ENCODE measurements around the gene MVB12B.

Gene MVB12B

GRCh38 chr9:126532019-126532462 is 205.4 kb downstream of the MVB12B start:
- no peak overlapping the region for H3K4me3 ChIP-seq (ENCODE audit: low read depth, low read length)
- in situ Hi-C loops (cut with HindIII; ENCODE audit: low sequenced_read_pairs), result no loop called here
- TF ChIP-seq, protein P1, sequence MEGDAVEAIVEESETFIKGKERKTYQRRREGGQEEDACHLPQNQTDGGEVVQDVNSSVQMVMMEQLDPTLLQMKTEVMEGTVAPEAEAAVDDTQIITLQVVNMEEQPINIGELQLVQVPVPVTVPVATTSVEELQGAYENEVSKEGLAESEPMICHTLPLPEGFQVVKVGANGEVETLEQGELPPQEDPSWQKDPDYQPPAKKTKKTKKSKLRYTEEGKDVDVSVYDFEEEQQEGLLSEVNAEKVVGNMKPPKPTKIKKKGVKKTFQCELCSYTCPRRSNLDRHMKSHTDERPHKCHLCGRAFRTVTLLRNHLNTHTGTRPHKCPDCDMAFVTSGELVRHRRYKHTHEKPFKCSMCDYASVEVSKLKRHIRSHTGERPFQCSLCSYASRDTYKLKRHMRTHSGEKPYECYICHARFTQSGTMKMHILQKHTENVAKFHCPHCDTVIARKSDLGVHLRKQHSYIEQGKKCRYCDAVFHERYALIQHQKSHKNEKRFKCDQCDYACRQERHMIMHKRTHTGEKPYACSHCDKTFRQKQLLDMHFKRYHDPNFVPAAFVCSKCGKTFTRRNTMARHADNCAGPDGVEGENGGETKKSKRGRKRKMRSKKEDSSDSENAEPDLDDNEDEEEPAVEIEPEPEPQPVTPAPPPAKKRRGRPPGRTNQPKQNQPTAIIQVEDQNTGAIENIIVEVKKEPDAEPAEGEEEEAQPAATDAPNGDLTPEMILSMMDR (IDR thresholded peaks at IDR 0.05; ENCODE audit: low read depth, low read length, missing control alignments), result no peak
- DNase-seq (ENCODE audit: low read depth), result no peak

DNA sequence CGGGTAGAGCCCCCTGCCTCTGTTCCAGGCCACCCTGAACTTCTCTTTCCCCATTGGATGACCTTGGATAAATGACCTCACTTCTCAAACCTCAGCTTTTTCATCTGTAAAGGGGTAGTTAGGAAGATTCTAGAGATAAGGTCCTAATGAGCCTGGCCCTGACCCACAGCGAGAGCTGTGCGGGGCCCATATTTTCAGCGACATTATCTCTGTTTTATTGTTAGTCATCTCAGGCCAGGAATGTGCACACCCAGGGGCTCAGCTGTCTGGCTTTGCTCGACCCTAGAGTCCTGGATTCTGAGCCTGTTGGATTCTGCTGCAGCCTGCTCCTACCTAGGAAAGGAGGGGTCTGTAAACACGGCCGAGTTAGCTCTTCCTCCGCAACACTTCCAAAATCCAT is 205.9 kb downstream of the MVB12B start:
- TF ChIP-seq, protein P1 (IDR thresholded peaks at IDR 0.05; ENCODE audit: low read depth, low read length, missing control alignments), result no peak
- DNase-seq (ENCODE audit: low read depth), result no peak
- in situ Hi-C loops (cut with HindIII; ENCODE audit: low sequenced_read_pairs), result no loop called here
- no peak overlapping the region for H3K4me3 ChIP-seq (ENCODE audit: low read depth, low read length)

DNA sequence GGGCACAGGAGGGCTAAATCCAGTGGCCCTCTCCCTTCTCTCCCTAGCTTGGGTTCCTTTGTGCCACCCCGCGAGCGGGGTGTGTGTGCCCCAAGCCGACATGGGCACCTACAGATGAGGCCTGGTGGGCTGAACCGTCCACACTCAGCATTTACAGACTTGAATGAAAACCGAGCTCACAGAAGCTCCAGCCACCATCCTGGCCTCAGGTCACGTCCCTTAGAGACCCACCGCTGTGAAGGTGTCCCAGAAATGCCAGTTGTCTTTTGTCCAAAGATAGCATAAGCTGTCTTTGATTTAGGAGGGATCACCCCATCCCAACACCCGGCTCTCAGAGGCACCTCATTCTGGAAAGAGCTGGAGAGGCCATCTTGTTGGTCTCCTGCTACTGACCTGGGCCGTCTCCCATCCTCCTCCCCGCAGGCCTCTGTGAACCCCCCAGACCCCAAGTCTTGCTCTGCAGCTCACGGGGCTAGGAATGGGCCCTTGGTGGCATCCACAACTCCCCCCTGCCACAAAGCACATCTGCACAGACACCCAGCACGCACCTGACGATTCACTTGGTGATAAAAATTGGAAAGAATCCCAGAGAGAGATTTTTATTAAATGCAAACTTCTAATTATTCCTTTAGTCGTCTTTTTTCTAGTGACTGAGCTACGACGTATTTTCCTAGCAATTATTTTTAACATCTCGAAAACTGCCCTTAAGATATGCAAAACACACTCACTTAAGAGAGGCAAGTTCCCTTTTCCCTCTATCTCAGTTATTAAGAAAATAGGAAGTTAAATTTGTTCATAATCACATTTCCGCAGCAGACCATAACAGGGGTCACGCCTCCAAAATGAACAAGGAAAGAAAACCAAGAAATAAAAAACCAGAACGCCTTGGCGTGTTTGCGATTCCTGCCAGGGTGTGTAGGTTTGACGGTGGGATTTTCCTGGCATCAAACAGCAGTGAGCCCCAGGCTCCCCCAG is 206.6 kb downstream of the MVB12B start:
- DNase-seq (ENCODE audit: low read depth), result no peak
- H3K4me3 ChIP-seq (ENCODE audit: low read depth, low read length), result no peak overlapping the region
- in situ Hi-C loops (cut with HindIII; ENCODE audit: low sequenced_read_pairs), result no loop called here
- TF ChIP-seq, protein P1 (IDR thresholded peaks at IDR 0.05; ENCODE audit: low read depth, low read length, missing control alignments), result no peak

DNA sequence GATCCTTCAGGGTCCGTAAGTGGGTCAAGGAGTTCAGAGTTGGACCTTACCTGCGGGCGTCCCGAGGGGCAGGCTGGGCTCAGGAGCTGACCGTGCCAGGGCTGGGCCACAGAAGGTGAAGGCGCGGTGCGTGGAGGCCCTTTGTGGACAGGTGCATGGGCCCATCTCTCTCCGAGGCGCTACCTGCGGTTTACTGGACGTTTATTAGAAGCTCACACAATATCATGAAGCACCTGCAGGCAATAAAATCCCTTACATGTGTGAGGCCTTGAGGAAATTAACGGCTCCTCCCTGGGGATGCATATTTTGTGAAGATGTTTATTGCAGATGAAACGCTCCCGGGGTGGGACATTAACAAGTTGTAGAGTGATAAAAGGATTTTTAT is 207.3 kb downstream of the MVB12B start:
- TF ChIP-seq, protein P1 (IDR thresholded peaks at IDR 0.05; ENCODE audit: low read depth, low read length, missing control alignments), result no peak
- in situ Hi-C loops (cut with HindIII; ENCODE audit: low sequenced_read_pairs), result no loop called here
- no peak for DNase-seq (ENCODE audit: low read depth)
- no peak overlapping the region for H3K4me3 ChIP-seq (ENCODE audit: low read depth, low read length)

DNA sequence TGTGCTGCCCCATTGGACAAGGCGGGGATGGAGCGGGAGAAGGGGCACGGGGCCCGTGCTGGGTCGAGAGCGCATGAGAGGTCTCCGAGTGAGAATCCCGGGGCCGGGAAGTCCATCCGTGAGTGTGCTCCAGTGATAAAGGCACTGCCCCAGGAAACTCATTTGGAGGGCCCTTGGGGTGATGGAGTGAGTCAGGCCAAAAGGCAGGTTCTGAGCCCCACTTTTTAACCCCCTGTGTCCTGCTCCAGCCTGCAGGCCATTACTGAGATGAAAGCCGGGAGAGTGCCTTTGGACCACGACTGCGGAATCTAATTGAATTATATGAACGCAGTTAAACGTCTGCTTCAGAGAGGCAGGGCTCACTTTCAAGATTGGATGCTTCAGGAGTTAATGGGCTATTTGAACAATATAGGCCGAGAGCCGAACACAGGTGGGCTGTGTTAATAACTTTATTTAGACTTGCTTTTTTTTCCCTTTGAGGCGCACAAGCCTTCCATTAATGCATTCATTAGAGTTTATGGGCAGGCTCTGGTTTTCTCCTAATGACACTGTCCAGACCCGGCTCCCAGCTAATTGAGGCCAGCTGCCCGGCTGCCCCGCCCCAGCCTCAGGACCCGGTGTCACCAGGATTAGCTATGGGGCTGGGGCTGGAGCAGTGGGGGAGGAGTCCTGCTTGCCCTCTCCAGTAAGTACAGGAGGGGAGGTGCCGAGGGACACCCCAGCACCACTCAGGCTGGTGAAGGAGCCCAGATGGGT is 208.0 kb downstream of the MVB12B start:
- TF ChIP-seq, protein P1 (IDR thresholded peaks at IDR 0.05; ENCODE audit: low read depth, low read length, missing control alignments), result no peak
- no peak overlapping the region for H3K4me3 ChIP-seq (ENCODE audit: low read depth, low read length)
- DNase-seq (ENCODE audit: low read depth), result no peak
- in situ Hi-C loops (cut with HindIII; ENCODE audit: low sequenced_read_pairs), result no loop called here

- no peak for DNase-seq (ENCODE audit: low read depth)
- no peak overlapping the region for H3K4me3 ChIP-seq (ENCODE audit: low read depth, low read length)
- in situ Hi-C loops (cut with HindIII; ENCODE audit: low sequenced_read_pairs), result no loop called here
- TF ChIP-seq, protein P1 (IDR thresholded peaks at IDR 0.05; ENCODE audit: low read depth, low read length, missing control alignments), result no peak
Measured at GRCh38 chr9:126536131-126536530, 209.5 kb downstream of the MVB12B start.

All from astrocyte of the cerebellum (primary cell).